ENCODE data around the gene NR3C2. TPM values are rescaled to one million over a fixed set of nuclear protein-coding genes. Genes with fewer than 3 reads are reported as not detected.

Gene NR3C2
- polyA plus RNA-seq, 1 experiment, result 0.18 TPM

DNA sequence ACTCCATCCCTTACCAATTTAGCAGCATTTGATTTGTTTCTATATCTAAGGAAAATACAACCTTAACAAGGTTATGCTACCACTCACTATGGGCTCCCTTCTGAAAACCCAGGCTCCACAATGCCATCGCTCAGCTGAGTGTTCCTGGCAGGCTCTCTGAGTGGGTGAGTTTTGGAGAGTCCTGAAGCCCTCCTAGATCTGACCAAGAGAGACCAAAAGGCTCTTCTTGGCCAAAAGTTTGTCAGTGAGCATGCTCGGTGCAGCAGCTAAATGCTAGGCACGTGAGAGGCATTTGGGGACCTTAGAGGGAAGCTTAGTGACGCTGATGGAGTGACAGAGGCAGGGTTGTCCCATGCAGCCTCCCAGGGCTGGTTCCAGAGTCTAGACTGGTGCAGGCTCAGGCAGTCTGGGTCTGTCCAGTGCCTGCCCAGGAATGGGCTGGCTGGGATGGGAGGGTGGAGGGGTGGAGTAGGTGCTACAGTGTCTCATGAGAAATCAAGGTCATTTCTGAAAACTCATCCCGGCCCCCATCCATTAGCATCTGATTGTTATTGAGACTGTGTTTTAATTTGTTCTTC, 346.8 kb downstream of the NR3C2 start:
- TF ChIP-seq, protein P1, sequence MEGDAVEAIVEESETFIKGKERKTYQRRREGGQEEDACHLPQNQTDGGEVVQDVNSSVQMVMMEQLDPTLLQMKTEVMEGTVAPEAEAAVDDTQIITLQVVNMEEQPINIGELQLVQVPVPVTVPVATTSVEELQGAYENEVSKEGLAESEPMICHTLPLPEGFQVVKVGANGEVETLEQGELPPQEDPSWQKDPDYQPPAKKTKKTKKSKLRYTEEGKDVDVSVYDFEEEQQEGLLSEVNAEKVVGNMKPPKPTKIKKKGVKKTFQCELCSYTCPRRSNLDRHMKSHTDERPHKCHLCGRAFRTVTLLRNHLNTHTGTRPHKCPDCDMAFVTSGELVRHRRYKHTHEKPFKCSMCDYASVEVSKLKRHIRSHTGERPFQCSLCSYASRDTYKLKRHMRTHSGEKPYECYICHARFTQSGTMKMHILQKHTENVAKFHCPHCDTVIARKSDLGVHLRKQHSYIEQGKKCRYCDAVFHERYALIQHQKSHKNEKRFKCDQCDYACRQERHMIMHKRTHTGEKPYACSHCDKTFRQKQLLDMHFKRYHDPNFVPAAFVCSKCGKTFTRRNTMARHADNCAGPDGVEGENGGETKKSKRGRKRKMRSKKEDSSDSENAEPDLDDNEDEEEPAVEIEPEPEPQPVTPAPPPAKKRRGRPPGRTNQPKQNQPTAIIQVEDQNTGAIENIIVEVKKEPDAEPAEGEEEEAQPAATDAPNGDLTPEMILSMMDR (IDR thresholded peaks at IDR 0.05; ENCODE audit: insufficient read depth, low read depth, low read length), result no peak
- DNase-seq (ENCODE audit: low read depth), result no peak
- POLR2A ChIA-PET, result interaction anchor here (0.5 kb wide), 1 partner anchor 9 kb away, joined by 3 read pairs; no protein-coding TSS in a partner anchor
- Histone ChIP-seq H3K27me3 (ENCODE audit: control insufficient read depth, insufficient read depth, low read length) (no peaks in the 10 kb centered on the region), H3K4me3 (ENCODE audit: low read depth, low read length) (no peak overlapping the region), H3K36me3 (ENCODE audit: control insufficient read depth, insufficient read depth, low read length) (no peaks in the 10 kb centered on the region)
- CTCF ChIA-PET, result no interaction called here

GRCh38 chr4:148094149-148094548, 348.1 kb downstream of the NR3C2 start:
- H3K36me3 ChIP-seq (ENCODE audit: control insufficient read depth, insufficient read depth, low read length), result no peaks in the 10 kb centered on the region
- ChIA-PET CTCF (no interaction called here), POLR2A (no interaction called here)
- no peak overlapping the region for H3K4me3 ChIP-seq (ENCODE audit: low read depth, low read length)
- no peak for DNase-seq (ENCODE audit: low read depth)
- no peaks in the 10 kb centered on the region for H3K27me3 ChIP-seq (ENCODE audit: control insufficient read depth, insufficient read depth, low read length)
- TF ChIP-seq, protein P1 (IDR thresholded peaks at IDR 0.05; ENCODE audit: insufficient read depth, low read depth, low read length), result no peak

DNA sequence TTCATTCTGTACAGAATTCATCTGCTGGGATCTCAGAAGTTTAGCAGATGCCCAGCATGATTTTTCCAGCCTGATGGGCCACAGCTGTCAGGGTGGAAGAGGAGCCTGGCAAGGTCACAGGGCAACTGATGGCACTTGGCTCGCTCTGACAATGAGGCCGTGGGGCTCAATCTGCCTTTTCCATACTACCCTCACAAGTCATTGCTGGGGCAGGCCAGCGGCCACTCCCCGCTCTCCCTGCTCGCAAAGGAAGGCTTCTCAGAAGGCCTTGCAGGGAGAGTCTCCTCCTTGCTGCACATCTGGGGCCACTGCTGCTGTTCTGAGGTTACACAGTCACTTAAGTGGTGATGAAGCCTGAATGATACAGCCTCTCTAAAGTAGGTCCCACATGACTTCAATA, 349.1 kb downstream of the NR3C2 start:
- Histone ChIP-seq H3K4me3 (ENCODE audit: low read depth, low read length) (no peak overlapping the region), H3K36me3 (ENCODE audit: control insufficient read depth, insufficient read depth, low read length) (no peaks in the 10 kb centered on the region)
- POLR2A ChIA-PET, result no interaction called here

DNA sequence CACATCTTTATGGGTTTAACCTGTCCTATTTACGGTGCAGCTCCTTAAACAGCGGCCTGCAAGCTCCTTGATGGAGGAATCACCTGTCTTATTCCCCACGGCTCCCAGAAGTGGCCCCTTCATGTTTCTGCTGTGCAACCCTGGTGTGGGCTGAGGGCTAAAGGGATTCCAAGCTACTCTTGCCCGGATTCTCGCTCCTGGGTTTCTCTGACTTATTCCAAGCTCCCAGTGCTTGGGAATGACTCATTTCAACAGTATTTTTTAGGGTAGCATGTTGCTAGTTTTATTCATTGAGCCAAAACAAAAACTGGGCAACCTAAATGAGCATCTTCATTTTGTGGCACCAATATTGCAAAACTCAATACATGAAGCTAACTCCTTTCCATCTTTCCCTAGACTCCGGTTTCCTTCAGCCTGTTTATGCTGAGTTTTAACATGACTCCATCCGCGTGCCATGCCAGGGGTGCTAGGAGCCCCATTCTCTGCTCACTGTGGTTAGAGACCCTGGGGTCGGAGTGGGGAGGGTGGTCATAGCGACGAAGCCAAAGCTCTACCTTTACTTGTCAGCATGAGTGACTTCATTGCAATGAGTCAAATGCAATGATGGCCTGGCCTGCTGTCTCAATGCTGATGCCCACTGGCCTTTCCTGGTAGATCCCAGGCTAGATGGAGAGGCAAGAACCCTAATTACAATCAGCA, 349.7 kb downstream of the NR3C2 start:
- ChIA-PET POLR2A (no interaction called here), CTCF (interaction anchor here (0.6 kb wide), 1 partner anchor 139 kb away, joined by 3 read pairs; no protein-coding TSS in a partner anchor)
- Histone ChIP-seq H3K27me3 (ENCODE audit: control insufficient read depth, insufficient read depth, low read length) (no peaks in the 10 kb centered on the region), H3K36me3 (ENCODE audit: control insufficient read depth, insufficient read depth, low read length) (no peaks in the 10 kb centered on the region), H3K4me3 (ENCODE audit: low read depth, low read length) (no peak overlapping the region)
- no peak for DNase-seq (ENCODE audit: low read depth)
- TF ChIP-seq, protein P1 (IDR thresholded peaks at IDR 0.05; ENCODE audit: insufficient read depth, low read depth, low read length), result no peak

More for the DNA sequence above, 349.1 kb downstream of the NR3C2 start:
- DNase-seq (ENCODE audit: low read depth), result no peak
- TF ChIP-seq, protein P1 (IDR thresholded peaks at IDR 0.05; ENCODE audit: insufficient read depth, low read depth, low read length), result no peak
- no peaks in the 10 kb centered on the region for H3K27me3 ChIP-seq (ENCODE audit: control insufficient read depth, insufficient read depth, low read length)
- CTCF ChIA-PET, result no interaction called here

DNA sequence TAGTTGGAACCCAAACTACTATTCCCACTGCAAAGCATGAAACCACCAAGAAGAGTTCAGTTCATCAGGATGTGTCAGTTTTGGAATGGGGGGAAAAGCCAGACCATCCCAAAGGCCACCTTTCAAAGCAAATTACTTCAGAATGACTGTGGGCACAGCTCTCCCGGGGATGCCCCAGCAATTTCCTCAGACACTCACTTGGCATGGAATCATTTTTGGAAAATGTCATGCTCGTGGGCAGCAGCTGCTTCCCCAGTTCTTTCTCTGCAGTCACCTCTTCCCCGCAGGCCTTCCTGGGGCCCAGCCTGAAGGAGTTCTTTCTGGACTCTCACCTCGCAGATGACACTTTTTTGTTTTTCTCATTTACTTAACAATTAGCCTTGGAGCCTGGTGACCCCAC, 350.3 kb downstream of the NR3C2 start:
- no peaks in the 10 kb centered on the region for H3K27me3 ChIP-seq (ENCODE audit: control insufficient read depth, insufficient read depth, low read length)
- ChIA-PET POLR2A (no interaction called here), CTCF (interaction anchor here (0.6 kb wide), 1 partner anchor 138 kb away, joined by 3 read pairs; no protein-coding TSS in a partner anchor)
- no peaks in the 10 kb centered on the region for H3K36me3 ChIP-seq (ENCODE audit: control insufficient read depth, insufficient read depth, low read length)
- TF ChIP-seq, protein P1 (IDR thresholded peaks at IDR 0.05; ENCODE audit: insufficient read depth, low read depth, low read length), result no peak
- DNase-seq (ENCODE audit: low read depth), result no peak
- no peak overlapping the region for H3K4me3 ChIP-seq (ENCODE audit: low read depth, low read length)
